Peyer's patch (tissue), 4 donors: ENCODE data around the gene MRPS23.

Experiments
- POLR2A ChIP-seq, 2 donors: fragments of 450-650 bp; IDR thresholded peaks; one replicate each; pipeline ENCODE4 v1.5.1; 2017; ENCODE audit warnings: antibody characterized with exemption in 2 of 2, mild to moderate bottlenecking in 2 of 2, moderate library complexity in 2 of 2
- TF ChIP-seq, protein P1 (sequence below), 6 experiments: fragments of 450-650 bp in 4 of 6; fragments of 200-600 bp in 2 of 6; sonication (generic) in 1 of 6; IDR thresholded peaks; one replicate each; pipeline ENCODE4 v1.5.1; 2017 to 2019; ENCODE audit warnings: antibody characterized with exemption in 6 of 6, mild to moderate bottlenecking in 3 of 6, moderate library complexity in 1 of 6

GRCh38 chr17:57818066-57818465, 31.8 kb downstream of the MRPS23 start:
- TF ChIP-seq POLR2A (IDR thresholded peaks at IDR 0.05) = no peak
- TF ChIP-seq, protein P1, sequence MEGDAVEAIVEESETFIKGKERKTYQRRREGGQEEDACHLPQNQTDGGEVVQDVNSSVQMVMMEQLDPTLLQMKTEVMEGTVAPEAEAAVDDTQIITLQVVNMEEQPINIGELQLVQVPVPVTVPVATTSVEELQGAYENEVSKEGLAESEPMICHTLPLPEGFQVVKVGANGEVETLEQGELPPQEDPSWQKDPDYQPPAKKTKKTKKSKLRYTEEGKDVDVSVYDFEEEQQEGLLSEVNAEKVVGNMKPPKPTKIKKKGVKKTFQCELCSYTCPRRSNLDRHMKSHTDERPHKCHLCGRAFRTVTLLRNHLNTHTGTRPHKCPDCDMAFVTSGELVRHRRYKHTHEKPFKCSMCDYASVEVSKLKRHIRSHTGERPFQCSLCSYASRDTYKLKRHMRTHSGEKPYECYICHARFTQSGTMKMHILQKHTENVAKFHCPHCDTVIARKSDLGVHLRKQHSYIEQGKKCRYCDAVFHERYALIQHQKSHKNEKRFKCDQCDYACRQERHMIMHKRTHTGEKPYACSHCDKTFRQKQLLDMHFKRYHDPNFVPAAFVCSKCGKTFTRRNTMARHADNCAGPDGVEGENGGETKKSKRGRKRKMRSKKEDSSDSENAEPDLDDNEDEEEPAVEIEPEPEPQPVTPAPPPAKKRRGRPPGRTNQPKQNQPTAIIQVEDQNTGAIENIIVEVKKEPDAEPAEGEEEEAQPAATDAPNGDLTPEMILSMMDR (IDR thresholded peaks at IDR 0.05) = no peak
